Measurements from ENCODE around the gene REPIN1.

DNA sequence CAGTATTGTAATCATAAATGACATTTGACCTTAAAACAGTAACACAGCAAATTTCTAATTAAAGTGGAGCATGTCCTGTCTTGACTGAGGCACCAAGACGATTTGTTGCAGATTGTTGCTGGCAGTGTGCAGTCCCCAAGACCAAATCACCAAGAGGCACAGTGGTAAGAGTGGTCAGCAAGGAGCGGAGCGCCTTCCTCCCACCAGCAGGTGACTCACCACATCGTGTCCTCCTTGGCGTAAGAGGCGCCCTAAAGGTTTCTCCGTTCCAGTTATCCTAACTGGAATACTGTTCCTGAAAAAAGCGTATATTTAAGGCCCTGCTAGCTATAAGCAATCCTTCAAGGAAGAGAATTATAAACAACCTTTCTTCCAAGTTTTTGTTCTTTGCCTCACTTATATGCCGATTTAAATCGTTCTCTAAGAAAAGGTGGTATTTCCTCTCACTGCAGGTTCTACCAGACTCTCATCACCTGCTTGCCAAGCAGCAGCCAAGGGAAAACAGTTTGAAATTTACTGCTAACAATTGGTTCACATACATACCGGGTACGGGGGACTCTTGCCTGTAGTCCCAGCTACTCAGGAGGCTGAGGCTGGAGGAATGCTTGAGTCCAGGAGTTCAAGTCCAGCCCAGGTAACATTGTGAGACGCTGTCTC, 10.7 kb upstream of the REPIN1 start:
- no peak for TF ChIP-seq CTCF (IDR thresholded peaks at IDR 0.05)
- TF ChIP-seq POLR2A (IDR thresholded peaks at IDR 0.05) = no peak
